Measurements from ENCODE around the gene DHFR. TPM values are rescaled to one million over a fixed set of nuclear protein-coding genes. Genes with fewer than 3 reads are reported as not detected.

DHFR gene
- total RNA-seq, 1 donor from 2014 or later: 14.4 TPM

- TF ChIP-seq EZH2 (IDR thresholded peaks at IDR 0.05; ENCODE audit: insufficient read depth, low read length) (no peak), CTCF (IDR thresholded peaks at IDR 0.05; ENCODE audit: insufficient read depth, low read depth, low read length) (no peak)
- DNase-seq (ENCODE audit: low read depth) (peak; percentile 83), FAIRE-seq (no peak)
- Histone ChIP-seq H3K9me3 (ENCODE audit: insufficient read depth, low read depth, low read length) (no peaks in the 10 kb centered on the region), H3K36me3 (ENCODE audit: insufficient read depth, low read length) (no peaks in the 10 kb centered on the region), H3K9ac (ENCODE audit: low read length) (no peak overlapping the region), H4K20me1 (ENCODE audit: insufficient read depth, low read length) (no peaks in the 10 kb centered on the region), H2AFZ (ENCODE audit: low read depth, low read length) (no peak overlapping the region), H3K27ac (ENCODE audit: low read depth, low read length) (no peak overlapping the region), H3K4me2 (ENCODE audit: low read length) (peak overlapping the region; percentile 25), H3K27me3 (ENCODE audit: insufficient read depth, low read length) (no peaks in the 10 kb centered on the region), H3K4me1 (ENCODE audit: insufficient read depth, low read length) (peaks cover 4% of the 10 kb centered on the region), H3K4me3 (ENCODE audit: insufficient read depth, low read depth, low read length) (no peak overlapping the region), H3K79me2 (ENCODE audit: insufficient read depth, low read length) (no peaks in the 10 kb centered on the region)
- no peak overlapping the region for H3K4me3 Mint-ChIP-seq (ENCODE audit: unreplicated experiment)
- H3K9me3 Mint-ChIP-seq (ENCODE audit: unreplicated experiment): no peaks in the 10 kb centered on the region
- H3K27me3 Mint-ChIP-seq (ENCODE audit: low read depth, unreplicated experiment): no peaks in the 10 kb centered on the region
- peak overlapping the region; percentile 30 for H3K27ac Mint-ChIP-seq (ENCODE audit: unreplicated experiment)
- H3K36me3 Mint-ChIP-seq (ENCODE audit: low read depth, unreplicated experiment): no peaks in the 10 kb centered on the region
- peaks cover 12% of the 10 kb centered on the region for H3K4me1 Mint-ChIP-seq (ENCODE audit: low read depth, unreplicated experiment)
Measured at GRCh38 chr5:80620211-80620610, 34.6 kb downstream of the DHFR start.

DNA sequence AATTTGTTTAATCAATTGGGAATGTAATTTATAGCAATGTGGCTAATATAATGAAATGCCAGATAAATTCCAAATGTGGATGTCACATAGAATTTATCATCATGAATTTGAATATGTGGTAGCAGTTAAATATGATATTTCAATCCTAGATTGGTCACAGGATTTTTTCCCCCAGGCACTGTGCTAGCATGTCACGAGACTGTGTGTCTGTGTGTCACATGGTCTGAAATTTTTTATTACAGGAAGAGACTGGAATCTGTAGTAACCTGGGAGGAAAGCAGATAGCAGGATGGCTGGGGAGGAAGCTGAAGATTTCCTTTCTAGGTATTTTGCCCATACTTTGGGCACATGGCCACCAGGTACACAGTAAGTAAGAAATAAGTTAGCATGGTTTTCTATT is 35.7 kb downstream of the DHFR start:
- no peaks in the 10 kb centered on the region for H3K9me3 Mint-ChIP-seq (ENCODE audit: unreplicated experiment)
- H3K4me3 Mint-ChIP-seq (ENCODE audit: unreplicated experiment): no peak overlapping the region
- no peaks in the 10 kb centered on the region for H3K27me3 ChIP-seq (ENCODE audit: insufficient read depth, low read length)
- no peaks in the 10 kb centered on the region for H3K79me2 ChIP-seq (ENCODE audit: insufficient read depth, low read length)
- H3K4me2 ChIP-seq (ENCODE audit: low read length): no peak overlapping the region
- H3K9ac ChIP-seq (ENCODE audit: low read length): no peak overlapping the region
- H3K27me3 Mint-ChIP-seq (ENCODE audit: low read depth, unreplicated experiment): no peaks in the 10 kb centered on the region
- H3K9me3 ChIP-seq (ENCODE audit: insufficient read depth, low read depth, low read length): no peaks in the 10 kb centered on the region
- H3K36me3 Mint-ChIP-seq (ENCODE audit: low read depth, unreplicated experiment): no peaks in the 10 kb centered on the region
- no peak overlapping the region for H3K27ac ChIP-seq (ENCODE audit: low read depth, low read length)
- peaks cover 4% of the 10 kb centered on the region for H3K4me1 ChIP-seq (ENCODE audit: insufficient read depth, low read length)
- H3K4me1 Mint-ChIP-seq (ENCODE audit: low read depth, unreplicated experiment): peaks cover 12% of the 10 kb centered on the region
- no peak overlapping the region for H3K4me3 ChIP-seq (ENCODE audit: insufficient read depth, low read depth, low read length)
- TF ChIP-seq EZH2 (IDR thresholded peaks at IDR 0.05; ENCODE audit: insufficient read depth, low read length) (no peak), CTCF (IDR thresholded peaks at IDR 0.05; ENCODE audit: insufficient read depth, low read depth, low read length) (no peak)
- no peak overlapping the region for H2AFZ ChIP-seq (ENCODE audit: low read depth, low read length)
- FAIRE-seq (no peak), DNase-seq (ENCODE audit: low read depth) (no peak)
- H3K27ac Mint-ChIP-seq (ENCODE audit: unreplicated experiment): peak overlapping the region; percentile 44
- no peaks in the 10 kb centered on the region for H4K20me1 ChIP-seq (ENCODE audit: insufficient read depth, low read length)
- H3K36me3 ChIP-seq (ENCODE audit: insufficient read depth, low read length): no peaks in the 10 kb centered on the region

DNA sequence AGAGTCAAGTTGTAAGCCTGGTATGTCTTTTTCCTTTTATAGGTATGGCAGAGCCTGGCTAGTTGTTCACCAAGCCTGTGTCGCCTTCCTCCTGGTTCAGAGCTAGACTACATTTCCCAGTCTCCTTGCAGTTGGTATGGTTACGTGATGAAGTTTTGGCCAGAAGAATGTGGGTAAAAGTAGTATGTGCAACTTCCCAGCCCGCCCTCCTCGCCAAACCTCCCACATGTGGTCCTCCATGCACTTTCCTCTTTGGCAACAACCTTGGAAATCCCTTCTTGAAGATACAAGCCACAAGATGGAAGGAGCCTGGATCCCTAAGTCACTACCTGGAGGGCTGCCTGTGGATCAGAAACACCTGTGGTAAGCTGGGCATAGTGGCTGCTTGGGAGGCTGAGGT is 36.3 kb downstream of the DHFR start:
- FAIRE-seq (no peak), DNase-seq (ENCODE audit: low read depth) (no peak)
- H3K4me3 ChIP-seq (ENCODE audit: insufficient read depth, low read depth, low read length): no peak overlapping the region
- peaks cover 4% of the 10 kb centered on the region for H3K4me1 ChIP-seq (ENCODE audit: insufficient read depth, low read length)
- H3K79me2 ChIP-seq (ENCODE audit: insufficient read depth, low read length): no peaks in the 10 kb centered on the region
- H3K36me3 Mint-ChIP-seq (ENCODE audit: low read depth, unreplicated experiment): no peaks in the 10 kb centered on the region
- H3K27me3 ChIP-seq (ENCODE audit: insufficient read depth, low read length): no peaks in the 10 kb centered on the region
- no peaks in the 10 kb centered on the region for H3K27me3 Mint-ChIP-seq (ENCODE audit: low read depth, unreplicated experiment)
- H3K9me3 ChIP-seq (ENCODE audit: insufficient read depth, low read depth, low read length): no peaks in the 10 kb centered on the region
- no peak overlapping the region for H3K4me3 Mint-ChIP-seq (ENCODE audit: unreplicated experiment)
- no peak overlapping the region for H2AFZ ChIP-seq (ENCODE audit: low read depth, low read length)
- no peak overlapping the region for H3K27ac ChIP-seq (ENCODE audit: low read depth, low read length)
- peaks cover 12% of the 10 kb centered on the region for H3K4me1 Mint-ChIP-seq (ENCODE audit: low read depth, unreplicated experiment)
- no peak overlapping the region for H3K4me2 ChIP-seq (ENCODE audit: low read length)
- no peak for TF ChIP-seq EZH2 (IDR thresholded peaks at IDR 0.05; ENCODE audit: insufficient read depth, low read length)
- TF ChIP-seq CTCF (IDR thresholded peaks at IDR 0.05; ENCODE audit: insufficient read depth, low read depth, low read length): no peak
- H3K9ac ChIP-seq (ENCODE audit: low read length): no peak overlapping the region
- no peaks in the 10 kb centered on the region for H4K20me1 ChIP-seq (ENCODE audit: insufficient read depth, low read length)
- no peaks in the 10 kb centered on the region for H3K9me3 Mint-ChIP-seq (ENCODE audit: unreplicated experiment)
- no peak overlapping the region for H3K27ac Mint-ChIP-seq (ENCODE audit: unreplicated experiment)
- H3K36me3 ChIP-seq (ENCODE audit: insufficient read depth, low read length): no peaks in the 10 kb centered on the region

All from astrocyte (in vitro differentiated cells and primary cell).